Pancreas (tissue), 10 donors: ENCODE results near the gene GTPBP8. TPM values are rescaled to one million over a fixed set of nuclear protein-coding genes. Genes with fewer than 3 reads are reported as not detected.

Source experiments
- ATAC-seq, 4 donors: fragments of 200-7000 bp; cut with Tn5 transposase; one replicate each; pipeline versions ENCODE4 v1.8.0 to v1.9.1; 2020; ENCODE audit warnings: mild to moderate bottlenecking in 4 of 4, moderate library complexity in 4 of 4
- DNase-seq, 6 donors: peaks; one replicate each; pipeline ENCODE4 v3.0.0-alpha.2; 2020
- FAIRE-seq: peaks from 2 replicates; lab custom pipeline; 2012; peaks lifted over from hg19 to GRCh38; lab: Jason Lieb, UNC
- H3K27ac ChIP-seq, 4 donors: fragments of 200-600 bp; sonication (generic); 1 replicate in 3 of 4; 2 replicates in 1 of 4; pipeline versions ENCODE4 v1.5.0 to v1.8.0; 2020
- H3K27me3 ChIP-seq, 4 donors: fragments of 200-600 bp; one replicate each; pipeline ENCODE4 v1.8.0; 2021
- H3K36me3 ChIP-seq, 3 donors: fragments of 200-600 bp; sonication (generic) in 1 of 3; one replicate each; pipeline versions ENCODE4 v1.5.0 to v1.8.0; 2020 to 2021
- H3K4me1 ChIP-seq, 3 donors: fragments of 200-600 bp; one replicate each; pipeline ENCODE4 v1.8.0; 2021
- H3K4me3 ChIP-seq, 4 donors: fragments of 200-600 bp; sonication (generic) in 2 of 4; one replicate each; pipeline versions ENCODE4 v1.5.0 to v1.8.0; 2020 to 2021
- H3K9me3 ChIP-seq, 4 donors: fragments of 200-600 bp; one replicate each; pipeline ENCODE4 v1.8.0; 2021
- whole genome bisulfite sequencing, 2 donors: extraction: QIAGEN DNeasy Blood & Tissue Kit; methylation state at CpG; one replicate each; pipeline ENCODE4 v1.1.7; 2013; 5-methylcytosine and 5-hydroxymethylcytosine counted together
- intact Hi-C, 3 donors: fragments of 100-400 bp; cut with DNase I; formaldehyde crosslinking; loops; one replicate each; pipeline versions ENCODE4 v1.11.1 to v1.14.2; 2022
- polyA plus RNA-seq, 2 donors: library from polyadenylated mRNA; stranded (reverse); fragments of 200-250 nt; gene quantifications; one replicate each; pipeline ENCODE4 v1.2.3, GENCODE V29; 2013
- total RNA-seq, 6 donors: library from RNA; stranded (reverse); fragmentation: NEBNext Ultra II Directional in 4 of 6; extraction: Animal tissue kit (Norgen Biotek cat#: 25700) in 4 of 6; gene quantifications; one replicate each; pipeline versions ENCODE4 v1.2.1 to v1.2.4, GENCODE V29; 2021 to 2023
- TF ChIP-seq, protein P1 (sequence below), 4 donors: fragments of 200-600 bp; sonication (generic) in 3 of 4; IDR thresholded peaks; one replicate each; pipeline versions ENCODE4 v1.5.0 to v1.8.0; 2021; ENCODE audit warnings: antibody characterized with exemption in 4 of 4
- donor health status: healthy with polysubstance abuse.
- donor health status: DM: no; HTN: no; CAD: no; lungs with moderate emphysema.
- donor health status: DM: no; HTN: no; CAD: no.
- donor health status: control.
- donor health status: control.
- donor health status: Bipolar disorder and iron deficiency.
- donor health status: DM: yes; HTN: yes; CAD: no.
- donor health status: DM: no; HTN: no; CAD: no.
- donor health status: DM: no; HTN: no; CAD: no.
- donor health status: DM: yes; HTN: yes; CAD: no.

The GTPBP8 gene
- total and polyA plus RNA-seq, 8 donors = 3.6 to 14.0 (median 7.5) TPM

DNA sequence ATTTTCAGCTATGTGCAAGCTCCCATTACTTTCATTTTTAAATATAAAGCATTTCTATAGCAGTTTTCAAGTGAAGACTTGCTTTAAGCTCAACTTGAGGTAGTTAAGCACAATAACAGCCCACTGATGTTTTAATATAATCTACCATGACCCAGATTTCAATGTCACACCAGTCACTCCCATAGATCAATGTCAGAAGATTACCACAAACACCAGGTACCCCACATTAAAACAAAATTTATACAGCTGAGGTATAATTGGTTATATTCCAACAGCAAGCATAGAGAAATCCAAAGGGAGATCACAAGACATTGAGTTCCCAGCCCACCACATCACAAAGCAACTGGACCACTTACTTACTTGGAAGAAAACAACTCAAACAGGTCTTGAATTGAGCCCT lies 22.8 kb downstream of the GTPBP8 start:
- no peaks in the 10 kb centered on the region for H3K27me3 ChIP-seq
- intact Hi-C loops = no loop called here
- no peaks in the 10 kb centered on the region for H3K9me3 ChIP-seq
- TF ChIP-seq, protein P1, sequence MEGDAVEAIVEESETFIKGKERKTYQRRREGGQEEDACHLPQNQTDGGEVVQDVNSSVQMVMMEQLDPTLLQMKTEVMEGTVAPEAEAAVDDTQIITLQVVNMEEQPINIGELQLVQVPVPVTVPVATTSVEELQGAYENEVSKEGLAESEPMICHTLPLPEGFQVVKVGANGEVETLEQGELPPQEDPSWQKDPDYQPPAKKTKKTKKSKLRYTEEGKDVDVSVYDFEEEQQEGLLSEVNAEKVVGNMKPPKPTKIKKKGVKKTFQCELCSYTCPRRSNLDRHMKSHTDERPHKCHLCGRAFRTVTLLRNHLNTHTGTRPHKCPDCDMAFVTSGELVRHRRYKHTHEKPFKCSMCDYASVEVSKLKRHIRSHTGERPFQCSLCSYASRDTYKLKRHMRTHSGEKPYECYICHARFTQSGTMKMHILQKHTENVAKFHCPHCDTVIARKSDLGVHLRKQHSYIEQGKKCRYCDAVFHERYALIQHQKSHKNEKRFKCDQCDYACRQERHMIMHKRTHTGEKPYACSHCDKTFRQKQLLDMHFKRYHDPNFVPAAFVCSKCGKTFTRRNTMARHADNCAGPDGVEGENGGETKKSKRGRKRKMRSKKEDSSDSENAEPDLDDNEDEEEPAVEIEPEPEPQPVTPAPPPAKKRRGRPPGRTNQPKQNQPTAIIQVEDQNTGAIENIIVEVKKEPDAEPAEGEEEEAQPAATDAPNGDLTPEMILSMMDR (IDR thresholded peaks at IDR 0.05) = no peak
- ATAC-seq = no peak
- H3K36me3 ChIP-seq = peaks cover 0 to 19% (median 2%) of the 10 kb centered on the region in 3 donors
- H3K27ac ChIP-seq = no peak overlapping the region
- no peak for FAIRE-seq
- no peak for DNase-seq
- peaks cover 0 to 11% (median 7%) of the 10 kb centered on the region in 3 donors for H3K4me1 ChIP-seq
- H3K4me3 ChIP-seq = no peak overlapping the region

DNA sequence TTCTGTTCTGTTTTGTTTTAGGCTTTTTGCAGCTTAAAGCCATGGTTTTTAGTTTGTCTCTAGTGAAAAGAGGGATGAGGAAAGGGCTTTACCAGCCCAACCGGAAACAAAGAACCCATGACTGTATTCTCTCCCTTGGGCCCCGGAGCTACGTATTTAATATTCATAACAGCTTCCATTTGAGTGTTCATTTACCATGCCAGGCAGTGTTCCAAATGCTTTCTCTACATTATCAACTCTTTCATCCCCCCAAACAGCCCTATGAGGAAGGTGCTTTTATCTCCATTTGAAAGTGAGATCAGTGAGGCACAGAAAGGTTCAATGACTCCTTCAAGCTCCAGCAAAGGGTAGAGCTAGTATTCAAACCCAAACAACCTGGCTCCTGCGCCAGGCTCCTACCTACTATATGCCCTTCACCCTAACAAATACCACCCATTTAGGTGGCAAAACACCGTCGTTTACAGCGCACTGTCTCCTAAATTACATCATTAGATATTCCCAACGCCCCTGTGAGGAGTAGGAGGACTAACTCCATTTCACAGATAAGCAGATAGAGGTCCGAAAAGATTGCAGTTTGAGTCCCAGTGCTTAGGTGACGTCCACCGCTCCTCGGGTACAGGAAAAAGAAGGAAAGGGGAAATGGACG lies 27.9 kb downstream of the GTPBP8 start:
- no peak for FAIRE-seq
- WGBS, 2 donors = 2 to 3% methylated on average over 13 of the region's 13 CpGs

GRCh38 chr3:113019182-113020137 lies 28.7 kb downstream of the GTPBP8 start:
- Histone ChIP-seq H3K27me3 (no peaks in the 10 kb centered on the region), H3K9me3 (no peaks in the 10 kb centered on the region), H3K4me3 (peak overlapping the region; percentile 81 to 99 (median 92)), H3K27ac (peak overlapping the region; percentile 72 to 91 (median 82)), H3K36me3 (peaks cover 0 to 2% (median 0%) of the 10 kb centered on the region in 3 donors), H3K4me1 (peaks cover 0 to 12% (median 11%) of the 10 kb centered on the region in 3 donors)
- FAIRE-seq (no peak), ATAC-seq (peak; percentile 97 to 99 (median 98)), DNase-seq (peak; percentile 88 to 95 (median 88))
- intact Hi-C loops = no loop called here
- WGBS, 2 donors = 3 to 4% methylated on average over 61 to 63 of the region's 63 CpGs
- TF ChIP-seq, protein P1 (IDR thresholded peaks at IDR 0.05) = no peak

More for the DNA sequence above, 27.9 kb downstream of the GTPBP8 start:
- H3K27ac ChIP-seq = peak overlapping the region; percentile 72 to 91 (median 82)
- no peaks in the 10 kb centered on the region for H3K27me3 ChIP-seq
- peaks cover 0 to 12% (median 11%) of the 10 kb centered on the region in 3 donors for H3K4me1 ChIP-seq
- ATAC-seq (peak in 2 of 4 donors; percentile 5 to 8), DNase-seq (no peak)
- peak overlapping the region; percentile 81 to 99 (median 92) for H3K4me3 ChIP-seq
- intact Hi-C loops = no loop called here
- H3K36me3 ChIP-seq = peaks cover 0 to 2% (median 0%) of the 10 kb centered on the region in 3 donors
- no peaks in the 10 kb centered on the region for H3K9me3 ChIP-seq
- TF ChIP-seq, protein P1 (IDR thresholded peaks at IDR 0.05) = no peak

DNA sequence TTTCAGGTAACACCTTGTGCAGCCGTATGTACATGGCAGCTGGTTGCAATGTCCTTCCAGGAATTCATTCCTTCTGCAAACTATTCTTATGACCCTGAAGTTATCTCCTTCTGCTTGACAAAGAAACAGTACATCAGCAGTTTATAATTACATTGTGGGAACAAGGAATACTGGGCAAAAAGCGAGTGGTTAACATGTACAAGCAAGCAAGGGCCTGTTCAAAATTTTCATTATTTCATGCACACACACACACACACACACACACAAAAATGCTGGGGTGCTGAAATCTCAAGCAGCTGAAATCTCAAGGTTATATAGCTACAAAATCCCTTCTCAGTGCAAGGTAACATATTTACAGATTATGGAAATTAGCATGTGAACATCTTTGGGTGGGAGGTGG lies 30.7 kb downstream of the GTPBP8 start:
- ATAC-seq = no peak
- 57 to 71% methylated on average over 2 of the region's 2 CpGs for WGBS, 2 donors

More for the DNA sequence above, 30.7 kb downstream of the GTPBP8 start:
- Histone ChIP-seq H3K9me3 (no peaks in the 10 kb centered on the region), H3K4me3 (no peak overlapping the region), H3K36me3 (no peaks in the 10 kb centered on the region), H3K27ac (no peak overlapping the region), H3K4me1 (peaks cover 0 to 12% (median 11%) of the 10 kb centered on the region in 3 donors), H3K27me3 (no peaks in the 10 kb centered on the region)
- intact Hi-C loops = no loop called here
- FAIRE-seq (no peak), DNase-seq (no peak)
- TF ChIP-seq, protein P1 (IDR thresholded peaks at IDR 0.05) = no peak
